HEK293 (cell line): ENCODE results near the gene BLACAT1.

Source experiments
- CTCF ChIA-PET: fragments of 350-600 bp; formaldehyde crosslinking; extraction: SDS; loops from one replicate; lab custom pipeline; 2021; ENCODE audit warnings: antibody characterized with exemption; lab: Yijun Ruan, JAX
- POLR2A ChIA-PET: fragments of 300-600 bp; formaldehyde crosslinking; extraction: SDS; loops from one replicate; lab custom pipeline; 2020; ENCODE audit warnings: antibody characterized with exemption, inconsistent platforms; lab: Yijun Ruan, JAX
- H3K27ac ChIP-seq: fragments of 200-500 bp; sonication (Bioruptor generic); 2 replicates; pipeline ENCODE4 v1.5.1; 2014; ENCODE audit warnings: low read depth, low read length, control low read depth, inconsistent platforms; ENCODE audit errors: extremely low read depth
- H3K36me3 ChIP-seq, 2 experiments: fragments of 200-500 bp in 1 of 2; sonication (Bioruptor generic) in 1 of 2; 1 replicate in 1 of 2; 2 replicates in 1 of 2; pipeline ENCODE4 v1.5.1; 2014 to 2017; ENCODE audit warnings: inconsistent platforms in 2 of 2, low read length in 2 of 2; ENCODE audit not compliant: control insufficient read depth in 2 of 2, insufficient read depth in 1 of 2
- H3K4me1 ChIP-seq: fragments of 200-500 bp; sonication (Bioruptor generic); 2 replicates; pipeline ENCODE4 v1.5.1; 2014; ENCODE audit warnings: mild to moderate bottlenecking, low read length, inconsistent platforms; ENCODE audit not compliant: control insufficient read depth, insufficient read depth
- H3K4me3 ChIP-seq: 2 replicates; pipeline ENCODE4 v1.5.1; 2011; ENCODE audit warnings: low read depth, mild to moderate bottlenecking, control low read depth, low read length, moderate library complexity
- H3K9me3 ChIP-seq: fragments of 200-500 bp; sonication (Bioruptor generic); 2 replicates; pipeline ENCODE4 v1.5.1; 2014; ENCODE audit warnings: low read depth, low read length, inconsistent platforms; ENCODE audit not compliant: control insufficient read depth, insufficient read depth
- BCL11B ChIP-seq: fragments of 450-650 bp; formaldehyde crosslinking; IDR thresholded peaks from 2 replicates; pipeline ENCODE4 v1.5.1; 2016; ENCODE audit warnings: low read depth, missing biosample characterization, missing genetic modification characterization
- GLI4 ChIP-seq: fragments of 450-650 bp; formaldehyde crosslinking; IDR thresholded peaks from 2 replicates; pipeline ENCODE4 v1.5.1; 2016; ENCODE audit warnings: missing biosample characterization, missing genetic modification characterization
- HOXD13 ChIP-seq: sonication (generic); formaldehyde crosslinking; IDR thresholded peaks from 2 replicates; pipeline ENCODE4 v1.8.0; 2022; ENCODE audit warnings: missing genetic modification reagents, borderline replicate concordance
- OSR2 ChIP-seq: fragments of 450-650 bp; formaldehyde crosslinking; IDR thresholded peaks from 2 replicates; pipeline ENCODE4 v1.5.1; 2016; ENCODE audit warnings: missing biosample characterization, missing genetic modification characterization
- SETDB1 ChIP-seq: IDR thresholded peaks from one replicate; pipeline ENCODE4 v1.6.1; 2017; ENCODE audit warnings: mild to moderate bottlenecking, low read length, moderate library complexity, mixed read lengths; ENCODE audit not compliant: insufficient read length
- ZBTB10 ChIP-seq: fragments of 450-650 bp; formaldehyde crosslinking; IDR thresholded peaks from 2 replicates; pipeline ENCODE4 v1.5.1; 2016; ENCODE audit warnings: missing biosample characterization, missing genetic modification characterization
- ZBTB8A ChIP-seq: fragments of 450-650 bp; formaldehyde crosslinking; IDR thresholded peaks from 2 replicates; pipeline ENCODE4 v1.5.1; 2016; ENCODE audit warnings: missing biosample characterization, missing genetic modification characterization
- ZFHX2 ChIP-seq: fragments of 450-650 bp; formaldehyde crosslinking; conservative IDR thresholded peaks from 2 replicates; pipeline ENCODE4 v1.5.1; 2016; ENCODE audit warnings: missing biosample characterization, missing genetic modification characterization
- ZFP3 ChIP-seq: fragments of 450-650 bp; formaldehyde crosslinking; IDR thresholded peaks from 2 replicates; pipeline ENCODE4 v1.5.1; 2016; ENCODE audit warnings: low read depth, missing biosample characterization, missing genetic modification characterization
- ZNF133 ChIP-seq: fragments of 450-650 bp; formaldehyde crosslinking; IDR thresholded peaks from 2 replicates; pipeline ENCODE4 v1.5.1; 2016; ENCODE audit warnings: missing biosample characterization, missing genetic modification characterization
- ZNF140 ChIP-seq: fragments of 450-650 bp; formaldehyde crosslinking; IDR thresholded peaks from 2 replicates; pipeline ENCODE4 v1.5.1; 2016; ENCODE audit warnings: missing biosample characterization, missing genetic modification characterization
- ZNF148 ChIP-seq: fragments of 450-650 bp; formaldehyde crosslinking; IDR thresholded peaks from 2 replicates; pipeline ENCODE4 v1.5.0; 2017; ENCODE audit warnings: missing biosample characterization, missing genetic modification characterization, borderline replicate concordance
- ZNF214 ChIP-seq: fragments of 450-650 bp; formaldehyde crosslinking; IDR thresholded peaks from 2 replicates; pipeline ENCODE4 v1.5.1; 2017; ENCODE audit warnings: missing biosample characterization, mild to moderate bottlenecking, missing genetic modification characterization, borderline replicate concordance
- ZNF221 ChIP-seq: fragments of 450-650 bp; formaldehyde crosslinking; IDR thresholded peaks from 2 replicates; pipeline ENCODE4 v1.5.1; 2017; ENCODE audit warnings: missing biosample characterization, missing genetic modification characterization, borderline replicate concordance
- ZNF585B ChIP-seq: fragments of 450-650 bp; formaldehyde crosslinking; IDR thresholded peaks from 2 replicates; pipeline ENCODE4 v1.5.1; 2016; ENCODE audit warnings: missing biosample characterization, missing genetic modification characterization
- ZNF600 ChIP-seq: fragments of 450-650 bp; formaldehyde crosslinking; IDR thresholded peaks from 2 replicates; pipeline ENCODE4 v1.5.1; 2016; ENCODE audit warnings: missing biosample characterization, missing genetic modification characterization
- ZNF621 ChIP-seq: fragments of 450-650 bp; formaldehyde crosslinking; IDR thresholded peaks from 2 replicates; pipeline ENCODE4 v1.5.1; 2017; ENCODE audit warnings: missing biosample characterization, missing genetic modification characterization
- ZNF623 ChIP-seq: fragments of 450-650 bp; formaldehyde crosslinking; IDR thresholded peaks from 2 replicates; pipeline ENCODE4 v1.5.1; 2016; ENCODE audit warnings: missing biosample characterization, missing genetic modification characterization
- ZSCAN16 ChIP-seq: fragments of 450-650 bp; formaldehyde crosslinking; IDR thresholded peaks from 2 replicates; pipeline ENCODE4 v1.5.1; 2016; ENCODE audit warnings: missing biosample characterization, missing genetic modification characterization
- ZSCAN18 ChIP-seq: fragments of 450-650 bp; formaldehyde crosslinking; IDR thresholded peaks from 2 replicates; pipeline ENCODE4 v1.5.1; 2016; ENCODE audit warnings: missing biosample characterization, missing genetic modification characterization

Gene BLACAT1

GRCh38 chr1:205429762-205430695 lies 25.8 kb downstream of the BLACAT1 start (continued):
- no peak for TF ChIP-seq ZSCAN18 (tag by site-specific recombination)
- TF ChIP-seq ZNF585B (tag by site-specific recombination), result no peak

GRCh38 chr1:205424901-205425600 lies 30.8 kb downstream of the BLACAT1 start:
- Histone ChIP-seq H3K4me3 (no peak overlapping the region), H3K4me1 (peaks cover 5% of the 10 kb centered on the region; the same call in 1 of the 2 replicates), H3K36me3 (no peaks in the 10 kb centered on the region), H3K27ac (no peak overlapping the region), H3K9me3 (no peaks in the 10 kb centered on the region)
- ChIA-PET POLR2A (no interaction called here), CTCF (interaction anchor here (1.1 to 6.3 kb wide), 5 partner anchors 8 to 63 kb away, joined by 3 to 50 read pairs (median 6); no protein-coding TSS in a partner anchor)
- TF ChIP-seq ZBTB10 (no peak), ZNF600 (no peak), BCL11B (tag by site-specific recombination) (no peak), ZNF133 (tag by site-specific recombination) (no peak), OSR2 (no peak), ZFHX2 (tag by site-specific recombination) (no peak), ZSCAN16 (tag by site-specific recombination) (no peak), ZNF621 (tag by site-specific recombination) (no peak), ZNF214 (no peak), ZFP3 (tag by site-specific recombination) (no peak), ZBTB8A (no peak), GLI4 (tag by site-specific recombination) (no peak), ZNF623 (tag by site-specific recombination) (no peak), ZNF140 (tag by site-specific recombination) (no peak), ZNF221 (tag by site-specific recombination) (no peak), ZNF148 (tag by site-specific recombination) (no peak), HOXD13 (CRISPR knock-in tag) (no peak), SETDB1 (no peak)
